Measurements from ENCODE around the gene DLK1. TPM values are rescaled to one million over a fixed set of nuclear protein-coding genes. Genes with fewer than 3 reads are reported as not detected.

DLK1 gene
- total RNA-seq, 1 donor from 2014 or later, result not detected

- no peak for FAIRE-seq
- TF ChIP-seq, protein P1, sequence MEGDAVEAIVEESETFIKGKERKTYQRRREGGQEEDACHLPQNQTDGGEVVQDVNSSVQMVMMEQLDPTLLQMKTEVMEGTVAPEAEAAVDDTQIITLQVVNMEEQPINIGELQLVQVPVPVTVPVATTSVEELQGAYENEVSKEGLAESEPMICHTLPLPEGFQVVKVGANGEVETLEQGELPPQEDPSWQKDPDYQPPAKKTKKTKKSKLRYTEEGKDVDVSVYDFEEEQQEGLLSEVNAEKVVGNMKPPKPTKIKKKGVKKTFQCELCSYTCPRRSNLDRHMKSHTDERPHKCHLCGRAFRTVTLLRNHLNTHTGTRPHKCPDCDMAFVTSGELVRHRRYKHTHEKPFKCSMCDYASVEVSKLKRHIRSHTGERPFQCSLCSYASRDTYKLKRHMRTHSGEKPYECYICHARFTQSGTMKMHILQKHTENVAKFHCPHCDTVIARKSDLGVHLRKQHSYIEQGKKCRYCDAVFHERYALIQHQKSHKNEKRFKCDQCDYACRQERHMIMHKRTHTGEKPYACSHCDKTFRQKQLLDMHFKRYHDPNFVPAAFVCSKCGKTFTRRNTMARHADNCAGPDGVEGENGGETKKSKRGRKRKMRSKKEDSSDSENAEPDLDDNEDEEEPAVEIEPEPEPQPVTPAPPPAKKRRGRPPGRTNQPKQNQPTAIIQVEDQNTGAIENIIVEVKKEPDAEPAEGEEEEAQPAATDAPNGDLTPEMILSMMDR (IDR thresholded peaks at IDR 0.05; ENCODE audit: insufficient read depth, low read length, severe bottlenecking), result no peak
- H3K36me3 ChIP-seq (ENCODE audit: control insufficient read depth, insufficient read depth, low read length), result no peaks in the 10 kb centered on the region
- peaks cover 3% of the 10 kb centered on the region for H3K27me3 ChIP-seq (ENCODE audit: control insufficient read depth, insufficient read depth, low read length)
- no peak for DNase-seq (ENCODE audit: low read depth)
- H3K4me3 ChIP-seq (ENCODE audit: low read depth, low read length), result no peak overlapping the region
Measured at GRCh38 chr14:100765991-100766390, 39.3 kb downstream of the DLK1 start.

DNA sequence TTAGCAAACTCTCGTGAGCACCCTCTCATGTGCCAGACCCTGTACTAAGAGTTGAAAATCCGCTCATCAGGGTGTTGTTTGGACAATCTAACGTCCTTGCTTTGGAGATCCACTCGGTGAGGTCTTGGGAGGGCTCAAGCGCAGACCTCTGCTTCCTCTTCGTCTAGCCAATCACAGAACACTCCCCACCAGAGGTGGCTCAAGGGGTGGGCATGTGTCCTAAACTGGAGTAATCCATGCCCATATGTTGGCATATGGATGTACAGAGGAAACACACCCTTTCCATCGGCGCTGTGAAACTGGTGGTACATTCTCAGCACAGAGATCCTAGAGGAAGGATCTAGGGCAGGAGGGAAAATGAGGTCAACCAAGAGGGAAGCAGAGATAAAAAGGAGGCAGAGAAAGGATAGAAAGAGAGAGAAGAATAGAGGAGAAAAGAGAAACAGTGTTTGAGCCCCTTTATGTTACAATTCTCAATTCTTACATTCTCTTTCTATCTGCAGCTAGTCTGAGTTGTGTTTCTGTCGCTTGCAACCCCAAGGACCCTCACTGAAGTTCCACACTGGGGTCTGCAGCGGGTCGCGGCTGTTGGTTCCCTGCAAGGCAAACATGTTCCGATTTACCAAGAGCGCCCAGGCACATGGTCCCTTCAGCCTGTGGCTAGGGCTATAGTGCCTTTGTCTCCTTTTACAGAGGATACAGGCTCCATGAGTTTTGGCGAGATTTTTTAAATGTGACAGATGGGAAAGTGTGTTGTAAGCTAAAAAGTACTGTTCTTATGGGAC, 40.5 kb downstream of the DLK1 start:
- no peak for FAIRE-seq
- H3K36me3 ChIP-seq (ENCODE audit: control insufficient read depth, insufficient read depth, low read length), result no peaks in the 10 kb centered on the region
- H3K27me3 ChIP-seq (ENCODE audit: control insufficient read depth, insufficient read depth, low read length), result peaks cover 3% of the 10 kb centered on the region
- DNase-seq (ENCODE audit: low read depth), result no peak
- no peak overlapping the region for H3K4me3 ChIP-seq (ENCODE audit: low read depth, low read length)
- TF ChIP-seq, protein P1 (IDR thresholded peaks at IDR 0.05; ENCODE audit: insufficient read depth, low read length, severe bottlenecking), result no peak

DNA sequence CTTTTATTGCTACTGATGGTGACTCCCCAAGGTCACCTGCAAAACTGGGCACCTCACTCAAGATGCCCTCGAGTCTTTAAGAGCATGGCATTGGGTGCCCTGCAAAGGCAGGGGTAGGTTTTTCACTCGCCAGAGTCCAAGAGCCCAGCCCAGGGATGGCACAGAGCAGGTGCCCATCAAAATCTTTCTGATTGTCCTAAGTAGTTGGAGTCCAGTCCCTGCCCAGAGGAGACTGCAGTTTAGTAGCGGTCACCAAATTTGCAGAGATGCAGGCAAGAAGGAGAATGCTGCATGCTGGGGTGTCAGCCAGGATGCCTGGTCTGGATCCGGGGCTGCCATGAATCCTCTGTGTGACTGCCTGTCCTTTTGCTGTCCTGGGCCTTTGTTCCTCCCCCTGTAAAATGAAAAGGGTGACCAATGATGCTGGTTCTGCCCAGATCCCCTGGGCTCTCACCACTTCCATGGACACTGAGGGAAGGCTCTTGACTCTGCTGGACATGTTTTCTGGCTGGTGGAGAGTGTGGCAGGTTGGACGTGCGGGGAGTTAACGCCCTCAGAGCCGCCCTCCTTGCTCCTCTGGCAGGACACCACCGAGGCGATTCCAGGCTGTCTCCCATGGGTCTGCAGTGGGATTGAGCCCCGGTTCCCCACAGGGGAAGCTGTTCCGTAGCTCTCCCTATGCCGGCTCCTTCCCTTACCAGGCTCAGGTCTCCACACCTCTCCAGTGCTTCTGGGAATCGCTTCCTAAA, 41.3 kb downstream of the DLK1 start:
- Histone ChIP-seq H3K36me3 (ENCODE audit: control insufficient read depth, insufficient read depth, low read length) (no peaks in the 10 kb centered on the region), H3K4me3 (ENCODE audit: low read depth, low read length) (no peak overlapping the region), H3K27me3 (ENCODE audit: control insufficient read depth, insufficient read depth, low read length) (peaks cover 3% of the 10 kb centered on the region)
- DNase-seq (ENCODE audit: low read depth) (no peak), FAIRE-seq (no peak)
- TF ChIP-seq, protein P1 (IDR thresholded peaks at IDR 0.05; ENCODE audit: insufficient read depth, low read length, severe bottlenecking), result no peak

- H3K36me3 ChIP-seq (ENCODE audit: control insufficient read depth, insufficient read depth, low read length), result no peaks in the 10 kb centered on the region
- H3K4me3 ChIP-seq (ENCODE audit: low read depth, low read length), result no peak overlapping the region
- DNase-seq (ENCODE audit: low read depth), result no peak
- H3K27me3 ChIP-seq (ENCODE audit: control insufficient read depth, insufficient read depth, low read length), result peaks cover 3% of the 10 kb centered on the region
- TF ChIP-seq, protein P1 (IDR thresholded peaks at IDR 0.05; ENCODE audit: insufficient read depth, low read length, severe bottlenecking), result no peak
- FAIRE-seq, result no peak
Measured at GRCh38 chr14:100769035-100769939, 42.6 kb downstream of the DLK1 start.

DNA sequence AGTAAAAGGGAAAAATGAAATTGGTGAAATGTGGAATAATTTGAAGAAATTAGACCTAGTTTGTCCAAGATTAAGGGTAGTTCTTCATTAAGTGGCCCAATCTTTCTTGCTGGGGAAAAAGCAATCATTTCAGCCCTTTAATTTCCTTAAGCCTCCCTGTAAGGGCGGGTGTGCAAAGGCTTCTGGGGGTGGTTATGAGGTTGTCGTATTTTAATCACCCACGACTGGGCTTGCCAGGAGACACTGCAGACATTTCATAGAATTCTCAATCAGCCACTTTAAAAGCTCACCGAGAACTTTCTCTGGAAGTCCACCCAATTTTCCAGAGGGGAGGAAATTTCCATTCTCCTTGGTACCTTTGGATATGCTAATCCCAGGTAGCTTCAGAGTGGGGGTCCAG, 43.4 kb downstream of the DLK1 start:
- no peak for DNase-seq (ENCODE audit: low read depth)

More for the DNA sequence above, 43.4 kb downstream of the DLK1 start:
- Histone ChIP-seq H3K4me3 (ENCODE audit: low read depth, low read length) (no peak overlapping the region), H3K27me3 (ENCODE audit: control insufficient read depth, insufficient read depth, low read length) (peaks cover 3% of the 10 kb centered on the region), H3K36me3 (ENCODE audit: control insufficient read depth, insufficient read depth, low read length) (no peaks in the 10 kb centered on the region)
- TF ChIP-seq, protein P1 (IDR thresholded peaks at IDR 0.05; ENCODE audit: insufficient read depth, low read length, severe bottlenecking), result no peak
- no peak for FAIRE-seq
